ENCODE measurements around the gene PFKL. TPM values are rescaled to one million over a fixed set of nuclear protein-coding genes. Genes with fewer than 3 reads are reported as not detected.

The PFKL gene
- total RNA-seq, 1 donor: 106 TPM

DNA sequence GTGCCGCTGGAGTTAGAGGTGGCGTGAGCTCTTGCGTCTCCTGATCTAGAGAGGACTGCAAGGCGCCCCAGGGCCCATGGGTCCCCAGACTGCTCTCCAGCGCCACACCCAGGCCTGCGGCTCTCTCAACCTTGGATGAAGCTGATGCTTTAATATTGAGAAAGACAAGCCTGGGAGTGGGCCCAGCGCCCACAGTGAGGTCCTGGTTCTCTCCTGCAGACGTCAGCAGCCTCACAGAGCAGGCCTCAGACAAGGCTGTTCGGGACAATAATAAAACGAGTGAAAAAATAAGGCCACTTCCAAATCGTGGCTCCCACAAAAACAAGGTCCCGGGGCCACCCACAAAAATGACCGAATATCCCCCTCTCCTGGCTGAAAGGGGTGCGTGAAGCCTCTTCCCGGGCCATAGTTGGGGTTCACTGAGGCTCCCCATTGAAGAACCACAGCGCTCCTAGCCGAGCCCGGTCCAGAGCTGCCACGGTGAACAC is 32.2 kb upstream of the PFKL start:
- peak; percentile 38 for TF ChIP-seq CTCF (IDR thresholded peaks at IDR 0.05; ENCODE audit: insufficient read depth, low read depth, low read length)
- H3K4me3 ChIP-seq (ENCODE audit: low read depth, low read length): no peak overlapping the region
- DNase-seq (ENCODE audit: low read depth): peak; percentile 42

GRCh38 chr21:44269090-44269489 is 30.8 kb upstream of the PFKL start:
- H3K4me3 ChIP-seq (ENCODE audit: low read depth, low read length): no peak overlapping the region
- TF ChIP-seq CTCF (IDR thresholded peaks at IDR 0.05; ENCODE audit: insufficient read depth, low read depth, low read length): no peak
- DNase-seq (ENCODE audit: low read depth): no peak

GRCh38 chr21:44271558-44272283 is 28.1 kb upstream of the PFKL start:
- no peak for DNase-seq (ENCODE audit: low read depth)
- TF ChIP-seq CTCF (IDR thresholded peaks at IDR 0.05; ENCODE audit: insufficient read depth, low read depth, low read length): no peak
- H3K4me3 ChIP-seq (ENCODE audit: low read depth, low read length): no peak overlapping the region

- TF ChIP-seq CTCF (IDR thresholded peaks at IDR 0.05; ENCODE audit: insufficient read depth, low read depth, low read length): no peak
- no peak for DNase-seq (ENCODE audit: low read depth)
- H3K4me3 ChIP-seq (ENCODE audit: low read depth, low read length): no peak overlapping the region
Measured at GRCh38 chr21:44272284-44272858, 27.5 kb upstream of the PFKL start.

DNA sequence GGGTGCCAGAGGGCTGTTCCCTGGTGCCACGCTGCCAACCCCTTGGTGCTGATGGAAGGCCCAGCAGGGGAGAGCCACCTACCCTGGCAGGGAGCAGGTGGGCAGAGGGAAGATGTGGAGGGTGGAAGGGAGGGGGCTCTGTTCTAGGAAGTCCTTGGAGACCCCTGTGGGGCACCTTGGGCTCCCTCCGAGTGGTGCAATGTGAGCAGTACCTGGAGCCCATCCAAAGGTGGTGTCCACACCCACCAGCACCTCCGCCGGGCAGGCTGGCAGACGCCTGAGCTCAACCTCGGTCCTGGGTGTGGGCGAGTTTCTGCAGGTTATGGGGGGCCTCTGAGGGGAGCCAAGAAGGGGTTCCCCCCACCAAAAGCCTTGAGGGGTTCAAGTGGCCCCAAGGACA is 26.8 kb upstream of the PFKL start:
- no peak for TF ChIP-seq CTCF (IDR thresholded peaks at IDR 0.05; ENCODE audit: insufficient read depth, low read depth, low read length)
- DNase-seq (ENCODE audit: low read depth): no peak
- no peak overlapping the region for H3K4me3 ChIP-seq (ENCODE audit: low read depth, low read length)

DNA sequence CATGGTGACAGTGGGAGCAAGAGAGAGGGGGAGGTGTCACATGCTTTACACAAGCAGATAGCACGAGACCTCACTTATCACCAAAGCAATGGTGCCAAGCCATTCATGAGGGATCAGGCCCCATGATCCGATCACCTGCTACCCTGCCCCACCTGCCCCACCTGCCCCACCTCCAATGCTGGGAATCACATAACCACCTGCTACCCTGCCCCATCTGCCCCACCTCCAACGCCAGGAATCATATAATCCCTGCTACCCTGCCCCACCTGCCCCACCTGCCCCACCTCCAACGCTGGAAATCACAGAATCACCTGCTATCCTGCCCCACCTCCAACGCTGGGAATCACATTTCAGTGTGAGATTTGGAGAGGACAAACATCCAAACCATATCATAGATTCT is 24.8 kb upstream of the PFKL start:
- TF ChIP-seq CTCF (IDR thresholded peaks at IDR 0.05; ENCODE audit: insufficient read depth, low read depth, low read length): no peak
- no peak for DNase-seq (ENCODE audit: low read depth)
- H3K4me3 ChIP-seq (ENCODE audit: low read depth, low read length): no peak overlapping the region

All from fibroblast of villous mesenchyme (primary cell).